Activated CD8-positive, alpha-beta memory T cell treated with anti-CD3 and anti-CD28 coated beads, Interleukin-2, amount 50 U/mL, for 1 hour (primary cell): ENCODE measurements around the gene MTUS2.

Experiments used
- DNase-seq: peaks from one replicate; pipeline ENCODE4 v3.0.0-alpha.2; 2020; ENCODE audit errors: extremely low read depth

MTUS2 gene

DNA sequence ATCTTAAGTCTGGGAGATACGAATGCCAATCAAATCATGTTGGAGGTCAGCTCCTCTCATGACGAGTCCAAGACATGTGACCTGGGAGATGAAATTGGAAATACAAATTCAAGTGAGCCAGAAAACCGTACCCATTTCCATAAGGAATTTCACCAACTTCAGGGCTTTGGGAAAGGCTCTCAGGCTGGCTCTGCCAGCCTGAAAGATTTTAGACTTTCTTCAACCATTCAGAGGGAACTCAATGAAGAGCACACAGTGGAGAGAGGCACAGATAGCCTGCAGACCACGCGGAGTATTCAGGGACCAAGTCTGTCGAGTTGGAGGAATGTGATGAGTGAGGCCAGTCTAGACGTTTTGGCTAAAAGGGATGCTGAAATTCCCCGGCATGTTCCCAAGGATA lies 204.6 kb downstream of the MTUS2 start:
- no peak for DNase-seq

- no peak for DNase-seq
These were observed 208.7 kb downstream of the MTUS2 start for GRCh38 chr13:29028868-29029267.

DNA sequence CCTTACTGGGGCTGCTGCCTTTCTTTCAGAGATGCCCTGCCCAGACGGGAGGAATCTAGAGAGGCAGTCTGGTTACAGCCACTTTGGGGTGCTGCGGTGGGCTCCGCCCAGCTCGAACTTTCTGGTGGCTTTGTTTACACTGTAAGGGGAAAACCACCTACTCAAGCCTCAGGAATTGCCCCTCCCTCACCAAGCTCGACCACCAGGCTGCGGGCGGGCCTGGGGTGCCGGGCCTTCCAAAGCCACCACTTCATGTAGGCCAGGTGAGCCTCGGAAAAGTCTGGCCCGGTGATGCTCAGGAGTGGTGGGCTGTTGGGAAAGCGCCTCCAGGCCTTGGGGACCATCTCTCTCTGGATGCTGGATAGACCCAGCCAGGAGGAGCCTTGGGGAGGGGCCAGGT lies 218.6 kb downstream of the MTUS2 start:
- no peak for DNase-seq

DNA sequence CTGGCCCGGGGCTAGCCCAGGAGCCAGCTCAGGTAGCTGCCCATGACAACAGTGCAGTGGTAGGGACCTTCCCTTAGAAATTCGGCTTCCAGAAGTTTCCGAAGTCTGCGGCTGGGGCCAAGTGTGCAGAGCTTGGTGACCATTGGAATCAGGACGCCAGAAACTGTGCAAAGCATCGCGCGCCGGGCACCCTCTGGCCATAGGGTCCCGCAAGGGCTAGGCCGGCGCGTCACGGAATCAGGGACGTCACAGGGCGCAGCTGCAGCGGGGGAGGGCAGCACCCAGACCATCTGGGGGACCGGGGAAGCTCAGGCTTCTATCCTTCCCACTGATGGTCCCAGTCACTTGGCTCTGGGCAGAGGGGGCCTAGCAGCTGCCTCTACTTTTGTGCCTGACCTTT lies 219.1 kb downstream of the MTUS2 start:
- DNase-seq: no peak

DNA sequence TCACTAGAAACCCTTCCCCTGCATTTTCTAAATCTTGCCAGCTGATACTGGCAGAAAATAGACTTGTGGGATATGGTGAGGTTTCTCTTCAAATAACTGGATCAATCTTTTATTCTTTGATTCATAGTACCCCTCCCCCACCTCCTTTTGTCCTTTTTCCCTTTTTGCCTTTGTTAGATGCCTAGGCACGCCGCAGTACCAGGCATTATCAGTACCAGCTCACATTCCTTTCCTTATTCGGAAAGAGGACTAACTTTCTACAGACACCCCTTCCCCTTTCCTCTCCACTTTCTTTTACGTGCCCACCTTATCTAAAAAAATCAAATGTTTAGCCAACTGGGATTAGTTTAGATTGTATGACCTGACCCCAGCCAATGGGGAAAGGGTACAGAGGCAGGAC lies 226.4 kb downstream of the MTUS2 start:
- no peak for DNase-seq

DNA sequence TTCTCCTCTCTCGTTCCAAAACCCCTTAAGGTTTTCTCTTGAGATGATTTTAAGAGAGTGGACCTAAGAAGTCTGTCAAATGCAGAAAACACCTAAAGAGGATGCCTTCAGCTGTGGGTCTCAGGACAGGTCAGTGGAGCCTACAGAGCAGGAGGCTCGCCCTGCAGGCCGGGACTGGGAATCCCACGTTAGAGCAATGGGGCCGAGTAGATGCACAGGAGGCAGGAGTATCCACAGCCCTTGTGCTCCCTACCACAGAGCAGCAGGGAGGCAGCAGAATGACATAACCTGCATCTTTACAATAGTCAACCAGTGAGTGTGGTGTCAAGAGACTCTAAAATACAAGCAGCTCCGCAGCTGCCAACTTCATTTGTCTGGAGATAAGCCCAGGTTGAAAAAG lies 229.4 kb downstream of the MTUS2 start:
- DNase-seq: no peak

DNA sequence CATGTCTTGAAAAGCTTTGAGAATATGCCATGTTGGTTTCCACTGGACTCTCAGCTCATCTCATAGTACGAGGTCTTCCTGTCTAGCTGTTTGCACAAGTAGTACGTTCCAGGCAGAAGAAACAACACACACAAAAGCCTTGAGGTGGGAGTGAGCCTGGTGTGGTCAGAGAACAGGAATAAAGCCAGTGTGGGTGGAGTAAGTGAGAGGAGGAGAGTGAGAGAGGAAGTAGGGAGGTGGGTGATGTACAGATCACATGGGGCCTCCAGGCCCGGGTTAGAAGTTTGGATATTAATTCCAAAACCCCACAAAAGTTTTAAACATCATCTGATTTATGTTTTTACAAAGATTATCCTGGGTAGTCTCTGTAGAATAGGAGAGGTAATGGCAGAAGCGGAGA lies 230.6 kb downstream of the MTUS2 start:
- no peak for DNase-seq

DNA sequence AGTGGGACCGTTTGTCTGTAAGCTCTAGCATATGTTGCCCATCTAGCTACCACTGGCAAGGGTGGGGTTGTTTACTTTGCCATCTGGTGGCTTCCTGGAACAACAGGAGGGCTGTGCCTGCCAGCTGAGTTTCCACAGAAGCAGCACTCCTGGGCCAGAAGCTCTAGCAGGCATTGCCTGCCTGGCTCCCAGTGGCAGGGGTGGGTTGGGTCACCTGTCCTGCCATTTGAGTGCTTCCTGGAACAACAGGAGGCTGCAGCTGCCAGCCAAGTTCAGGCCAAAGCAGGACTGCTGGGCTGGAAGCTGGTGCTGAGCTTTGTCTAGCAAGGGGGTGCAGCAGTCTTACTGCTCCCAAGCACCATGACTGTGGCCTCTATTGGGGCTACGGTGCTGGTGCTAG lies 239.7 kb downstream of the MTUS2 start:
- no peak for DNase-seq

- DNase-seq: no peak
These were observed 245.0 kb downstream of the MTUS2 start for GRCh38 chr13:29065142-29065541.

DNA sequence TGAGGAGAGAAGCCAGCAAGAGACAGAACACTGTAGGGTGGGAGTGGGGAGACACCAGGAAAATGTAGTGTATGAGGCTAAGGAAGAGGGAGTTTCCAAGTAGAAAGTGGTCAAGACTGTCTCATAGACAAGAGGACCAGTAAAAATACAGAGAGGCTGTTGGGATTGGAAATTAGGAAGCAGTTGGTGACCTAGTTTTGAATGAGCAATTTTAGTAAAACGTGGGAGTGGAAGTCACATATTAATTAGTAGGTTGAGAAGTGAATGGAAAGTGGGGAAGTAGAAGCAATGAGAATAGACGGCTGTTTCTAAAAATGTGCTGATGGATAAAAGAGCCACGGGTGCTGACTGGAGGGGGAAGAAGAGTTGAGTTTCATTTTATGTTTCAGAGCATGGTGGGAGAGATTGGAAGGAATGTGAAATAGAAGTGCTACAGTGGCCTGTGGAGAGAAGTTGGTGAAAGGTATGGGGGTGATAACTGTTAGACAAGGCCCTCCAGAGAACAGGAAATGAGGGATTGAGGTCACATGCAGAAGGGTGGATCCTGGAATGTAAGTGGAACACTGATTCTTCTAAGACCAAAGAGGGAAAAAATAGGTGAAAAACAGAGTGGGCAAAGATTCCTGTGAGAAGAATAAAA lies 247.3 kb downstream of the MTUS2 start:
- no peak for DNase-seq

GRCh38 chr13:29073755-29074154 lies 253.6 kb downstream of the MTUS2 start:
- no peak for DNase-seq

DNA sequence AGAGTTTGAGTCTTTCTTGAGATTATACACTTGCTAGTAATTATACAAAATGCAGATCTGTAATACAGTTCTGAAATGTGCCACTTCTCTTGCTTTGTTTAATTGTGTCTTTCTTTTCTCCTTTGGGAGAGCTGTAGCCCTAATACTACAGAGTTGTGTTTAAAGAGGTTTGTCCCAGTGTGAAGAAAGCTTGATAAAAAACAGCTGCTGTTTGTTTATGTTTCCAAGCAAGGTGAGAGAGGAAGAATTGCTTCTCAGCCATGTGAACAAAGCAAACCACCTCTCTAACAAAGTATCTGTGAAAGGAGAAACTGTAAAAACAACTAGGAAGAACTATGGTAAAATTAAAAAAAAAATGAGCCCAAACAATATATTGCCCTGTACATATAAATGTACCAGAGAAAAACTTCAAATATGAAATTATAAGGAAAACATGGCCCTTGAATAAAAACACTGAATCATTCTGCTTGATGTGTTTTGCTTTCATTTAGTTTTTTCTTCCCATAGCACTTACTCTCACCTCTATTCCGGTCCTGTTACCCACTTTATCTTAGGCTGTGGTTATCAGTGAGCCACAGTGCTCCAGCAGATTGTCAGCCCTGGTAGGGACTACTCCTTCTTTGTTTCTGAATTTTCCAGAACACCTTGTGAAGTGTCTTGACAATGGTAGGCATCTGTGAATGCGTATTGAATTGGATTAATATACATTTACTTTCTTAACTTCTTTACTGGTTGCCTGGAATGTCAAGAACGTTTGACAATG lies 257.1 kb downstream of the MTUS2 start:
- no peak for DNase-seq

GRCh38 chr13:29081036-29081435 lies 260.9 kb downstream of the MTUS2 start:
- no peak for DNase-seq

DNA sequence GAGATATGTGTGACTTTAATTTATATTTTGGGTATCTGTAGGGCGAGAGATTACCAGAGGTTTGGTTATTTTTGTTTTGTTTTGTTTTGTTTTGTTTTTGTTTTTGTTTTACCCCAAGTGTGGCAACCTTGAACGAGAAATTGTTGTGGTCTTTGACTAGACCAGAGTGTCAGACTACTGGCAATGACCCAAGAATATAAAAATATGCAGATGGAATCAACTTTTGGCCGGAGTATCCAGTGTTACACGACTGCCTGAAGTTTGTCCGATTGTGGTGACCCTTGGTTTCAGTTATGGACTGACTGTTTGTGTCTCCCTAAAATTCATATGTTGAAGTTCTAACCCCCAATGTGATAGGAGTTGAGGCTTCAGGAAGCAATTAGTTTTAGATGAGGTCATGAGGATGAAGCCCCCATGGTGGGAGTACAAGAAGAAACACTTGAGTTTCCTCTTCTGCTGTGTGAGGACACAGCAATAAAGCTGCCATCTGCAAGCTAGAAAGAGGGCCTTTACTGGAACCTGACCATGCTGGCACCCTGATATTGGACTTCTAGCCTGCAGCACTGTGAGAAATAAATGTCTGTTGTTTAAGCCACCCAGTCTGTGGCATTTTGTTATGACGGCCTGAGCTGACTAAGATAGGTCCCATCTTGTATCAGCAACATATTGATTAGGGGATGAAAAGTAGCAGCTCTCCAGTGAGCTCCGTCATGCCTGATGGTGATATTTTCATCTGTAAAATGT lies 261.7 kb downstream of the MTUS2 start:
- DNase-seq: no peak

- DNase-seq: no peak
These were observed 279.8 kb downstream of the MTUS2 start for GRCh38 chr13:29099781-29100406.

DNA sequence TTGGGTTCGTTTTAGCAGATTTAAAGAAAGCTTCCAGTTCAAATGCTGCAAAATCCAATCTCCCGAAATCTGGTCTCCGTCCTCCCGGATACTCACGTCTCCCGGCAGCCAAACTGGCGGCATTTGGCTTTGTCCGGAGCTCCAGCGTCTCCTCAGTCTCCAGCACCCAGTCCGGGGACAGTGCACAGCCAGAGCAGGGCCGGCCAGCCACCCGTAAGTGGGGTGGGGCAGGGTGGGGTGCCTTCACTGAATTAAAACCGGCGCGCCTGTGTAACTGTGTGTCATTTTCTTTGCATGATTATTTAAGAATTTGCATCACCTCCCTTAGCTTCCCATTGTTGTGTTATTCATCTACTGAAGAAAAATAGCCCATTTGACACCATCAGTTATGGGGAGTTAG lies 280.6 kb downstream of the MTUS2 start:
- DNase-seq: no peak

DNA sequence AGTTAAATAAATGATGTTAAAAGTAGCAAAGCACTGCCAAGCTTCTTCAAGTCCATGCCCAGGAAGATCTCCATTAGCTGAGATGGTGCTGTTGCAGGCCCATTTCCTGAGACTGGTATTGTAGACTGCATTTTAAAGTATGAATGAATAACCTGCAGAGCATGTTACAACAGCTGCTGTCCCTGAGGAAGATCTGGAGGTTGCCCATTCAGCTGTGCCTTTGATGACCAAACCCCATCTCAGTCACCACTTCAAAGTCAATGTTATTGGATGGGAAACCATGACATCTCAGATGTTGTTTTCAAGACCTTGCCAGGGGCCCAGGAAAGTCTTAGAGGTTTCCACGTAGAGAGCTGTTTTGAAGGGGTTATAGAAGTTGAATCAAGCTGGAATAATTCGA lies 281.3 kb downstream of the MTUS2 start:
- no peak for DNase-seq

DNA sequence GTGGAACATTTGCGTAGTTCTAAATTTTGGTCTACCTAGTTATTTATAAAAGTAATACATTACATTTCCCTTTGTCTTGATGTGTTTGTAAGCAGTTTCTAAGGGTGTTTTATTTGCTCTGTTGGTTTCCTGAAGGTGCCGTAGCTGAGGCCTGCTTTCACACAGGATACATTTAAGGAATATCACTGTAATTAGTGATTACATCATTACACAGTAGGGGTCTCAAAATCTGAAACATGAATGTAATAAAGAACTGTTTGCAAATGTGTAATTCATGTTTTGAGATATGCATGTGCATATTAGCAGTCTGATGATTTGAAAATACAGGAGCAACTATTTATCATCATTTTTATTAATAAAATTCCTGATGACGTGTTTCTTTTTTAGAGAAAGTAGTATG lies 281.8 kb downstream of the MTUS2 start:
- no peak for DNase-seq

DNA sequence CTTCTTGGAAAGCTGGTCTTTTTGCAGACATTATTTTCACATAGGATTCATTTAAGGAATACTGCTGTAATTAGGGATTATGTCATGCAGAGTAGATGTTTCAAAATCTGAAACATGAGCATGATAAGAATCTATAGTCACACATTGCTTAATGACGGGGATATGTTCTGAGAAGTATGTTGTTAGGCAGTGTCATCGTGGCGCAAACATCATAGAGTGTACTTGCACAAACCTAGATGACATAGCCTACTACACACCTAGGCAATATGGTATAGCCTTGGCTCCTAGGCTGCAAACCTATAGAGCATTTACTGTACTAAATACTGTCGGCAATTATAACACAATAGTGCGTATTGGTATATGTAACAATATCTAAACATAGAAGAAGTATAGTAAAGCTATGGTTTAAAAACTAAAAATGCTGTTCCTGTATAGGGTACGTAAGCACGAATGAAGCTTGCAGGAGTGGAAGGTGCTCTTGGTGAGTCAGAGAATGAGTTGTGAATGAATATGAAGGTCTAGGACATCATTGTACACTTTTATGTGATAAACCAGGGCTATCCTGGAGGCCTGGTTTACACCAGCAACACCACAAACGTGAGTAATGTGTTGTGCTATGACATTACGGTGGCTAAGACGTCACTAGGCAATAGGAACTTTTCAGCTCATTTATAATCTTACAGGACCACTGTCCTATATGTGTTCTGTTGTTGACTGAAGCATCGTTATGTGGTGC lies 283.1 kb downstream of the MTUS2 start:
- no peak for DNase-seq

GRCh38 chr13:29104461-29104860 lies 284.3 kb downstream of the MTUS2 start:
- no peak for DNase-seq

GRCh38 chr13:29105779-29106178 lies 285.6 kb downstream of the MTUS2 start:
- DNase-seq: no peak

GRCh38 chr13:29106651-29107050 lies 286.5 kb downstream of the MTUS2 start:
- no peak for DNase-seq
